Tibial nerve (tissue), 4 donors: Measurements from ENCODE around the gene NUDT6. TPM values are rescaled to one million over a fixed set of nuclear protein-coding genes. Genes with fewer than 3 reads are reported as not detected.

Experiments
- DNase-seq, 2 donors: peaks; one replicate each; pipeline ENCODE4 v3.0.0-alpha.2; 2019; ENCODE audit warnings: low spot score in 2 of 2
- H3K27ac ChIP-seq, 4 donors: fragments of 200-600 bp; sonication (generic) in 3 of 4; one replicate each; pipeline ENCODE4 v1.5.1; 2017 to 2019; ENCODE audit warnings: mild to moderate bottlenecking in 1 of 4
- H3K27me3 ChIP-seq, 2 donors: fragments of 200-600 bp; sonication (generic) in 1 of 2; one replicate each; pipeline versions ENCODE4 v1.5.1 to v1.6.0; 2017 to 2019
- H3K36me3 ChIP-seq, 3 donors: fragments of 200-600 bp; sonication (generic); one replicate each; pipeline ENCODE4 v1.5.1; 2018 to 2019
- H3K4me1 ChIP-seq, 4 donors: fragments of 200-600 bp; sonication (generic) in 3 of 4; one replicate each; pipeline ENCODE4 v1.5.1; 2017 to 2019
- H3K4me3 ChIP-seq, 4 donors: fragments of 200-600 bp; sonication (generic) in 3 of 4; one replicate each; pipeline ENCODE4 v1.5.1; 2017 to 2019; ENCODE audit warnings: mild to moderate bottlenecking in 1 of 4, moderate library complexity in 1 of 4
- H3K9me3 ChIP-seq, 4 donors: fragments of 200-600 bp; sonication (generic) in 3 of 4; one replicate each; pipeline ENCODE4 v1.5.1; 2017 to 2019
- EP300 ChIP-seq, 2 donors: sonication (generic); formaldehyde crosslinking; IDR thresholded peaks; one replicate each; pipeline ENCODE4 v1.6.1; 2017; ENCODE audit warnings: antibody characterized with exemption in 2 of 2, mild to moderate bottlenecking in 1 of 2
- POLR2A ChIP-seq, 2 donors: fragments of 450-650 bp; IDR thresholded peaks; one replicate each; pipeline ENCODE4 v1.6.1; 2017; ENCODE audit warnings: antibody characterized with exemption in 2 of 2, mild to moderate bottlenecking in 2 of 2, moderate library complexity in 2 of 2
- WGBS, 2 donors: methylation state at CpG; one replicate each; pipeline ENCODE4 v1.1.5; 2018; 5-methylcytosine and 5-hydroxymethylcytosine counted together
- total RNA-seq, 4 donors: library from RNA; depleted of rRNA; stranded (reverse); fragments of >200 nt; gene quantifications; one replicate each; pipeline ENCODE4 v1.1.0, GENCODE V29; 2016
- TF ChIP-seq, protein P1 (sequence below), 5 experiments: fragments of 200-600 bp in 3 of 5; fragments of 450-650 bp in 2 of 5; sonication (generic) in 3 of 5; IDR thresholded peaks; one replicate each; pipeline ENCODE4 v1.5.1; 2016 to 2019; ENCODE audit warnings: antibody characterized with exemption in 5 of 5, mild to moderate bottlenecking in 3 of 5, moderate library complexity in 2 of 5

Gene NUDT6
- total RNA-seq, 4 donors from 2014 or later = 8.7 to 20.1 (median 11.0) TPM

DNA sequence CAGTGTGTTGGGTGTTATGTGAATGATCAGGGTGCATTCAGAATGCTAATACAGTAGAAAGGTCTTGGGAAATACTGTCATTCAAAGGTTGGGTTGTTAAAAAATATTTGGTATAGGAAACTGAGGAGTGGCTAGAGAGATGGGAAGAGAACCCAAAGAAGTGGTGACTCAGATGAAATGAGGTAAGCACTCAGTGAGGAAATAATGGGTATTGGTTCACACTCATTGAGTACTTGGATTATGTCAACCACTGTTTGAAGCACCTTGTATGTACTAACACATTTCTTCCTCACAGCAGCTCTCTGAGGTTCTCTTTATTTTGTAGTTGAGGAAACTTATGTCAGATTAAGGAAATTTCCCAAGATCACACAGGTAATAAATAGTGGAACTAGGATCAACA is 40.8 kb upstream of the NUDT6 start:
- no peak for DNase-seq
- Histone ChIP-seq H3K4me1 (no peaks in the 10 kb centered on the region), H3K27me3 (no peaks in the 10 kb centered on the region), H3K9me3 (no peaks in the 10 kb centered on the region), H3K4me3 (no peak overlapping the region), H3K27ac (no peak overlapping the region), H3K36me3 (no peaks in the 10 kb centered on the region)
- TF ChIP-seq, protein P1, sequence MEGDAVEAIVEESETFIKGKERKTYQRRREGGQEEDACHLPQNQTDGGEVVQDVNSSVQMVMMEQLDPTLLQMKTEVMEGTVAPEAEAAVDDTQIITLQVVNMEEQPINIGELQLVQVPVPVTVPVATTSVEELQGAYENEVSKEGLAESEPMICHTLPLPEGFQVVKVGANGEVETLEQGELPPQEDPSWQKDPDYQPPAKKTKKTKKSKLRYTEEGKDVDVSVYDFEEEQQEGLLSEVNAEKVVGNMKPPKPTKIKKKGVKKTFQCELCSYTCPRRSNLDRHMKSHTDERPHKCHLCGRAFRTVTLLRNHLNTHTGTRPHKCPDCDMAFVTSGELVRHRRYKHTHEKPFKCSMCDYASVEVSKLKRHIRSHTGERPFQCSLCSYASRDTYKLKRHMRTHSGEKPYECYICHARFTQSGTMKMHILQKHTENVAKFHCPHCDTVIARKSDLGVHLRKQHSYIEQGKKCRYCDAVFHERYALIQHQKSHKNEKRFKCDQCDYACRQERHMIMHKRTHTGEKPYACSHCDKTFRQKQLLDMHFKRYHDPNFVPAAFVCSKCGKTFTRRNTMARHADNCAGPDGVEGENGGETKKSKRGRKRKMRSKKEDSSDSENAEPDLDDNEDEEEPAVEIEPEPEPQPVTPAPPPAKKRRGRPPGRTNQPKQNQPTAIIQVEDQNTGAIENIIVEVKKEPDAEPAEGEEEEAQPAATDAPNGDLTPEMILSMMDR (IDR thresholded peaks at IDR 0.05) = no peak
- TF ChIP-seq POLR2A (IDR thresholded peaks at IDR 0.05) = no peak
- no peak for TF ChIP-seq EP300 (IDR thresholded peaks at IDR 0.05)

DNA sequence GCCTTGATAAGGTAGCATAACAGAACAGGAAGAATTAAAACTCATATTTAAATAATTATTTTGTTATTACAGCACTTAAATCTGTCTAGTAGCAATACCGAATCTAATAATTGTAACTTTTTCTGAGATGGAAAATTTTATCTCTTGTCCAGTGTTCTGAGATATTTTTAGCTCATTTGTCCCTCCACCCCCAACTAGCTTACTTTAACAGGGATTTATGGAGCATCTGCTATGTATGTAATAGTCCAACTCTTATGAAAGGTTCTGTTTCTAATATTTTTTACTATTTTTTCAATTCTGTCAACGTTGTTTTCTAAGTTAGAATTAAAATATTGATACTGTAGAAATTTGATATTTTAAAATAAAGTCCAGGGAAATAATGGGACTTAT is 38.2 kb upstream of the NUDT6 start:
- 41 to 68% methylated on average over 2 of the region's 2 CpGs for WGBS, 2 donors
- TF ChIP-seq, protein P1 (IDR thresholded peaks at IDR 0.05) = no peak
- no peak for TF ChIP-seq POLR2A (IDR thresholded peaks at IDR 0.05)
- no peak for TF ChIP-seq EP300 (IDR thresholded peaks at IDR 0.05)
- H3K9me3 ChIP-seq = no peaks in the 10 kb centered on the region
- H3K36me3 ChIP-seq = no peaks in the 10 kb centered on the region
- H3K4me1 ChIP-seq = no peaks in the 10 kb centered on the region
- H3K4me3 ChIP-seq = no peak overlapping the region
- no peaks in the 10 kb centered on the region for H3K27me3 ChIP-seq
- H3K27ac ChIP-seq = no peak overlapping the region
- DNase-seq = no peak

DNA sequence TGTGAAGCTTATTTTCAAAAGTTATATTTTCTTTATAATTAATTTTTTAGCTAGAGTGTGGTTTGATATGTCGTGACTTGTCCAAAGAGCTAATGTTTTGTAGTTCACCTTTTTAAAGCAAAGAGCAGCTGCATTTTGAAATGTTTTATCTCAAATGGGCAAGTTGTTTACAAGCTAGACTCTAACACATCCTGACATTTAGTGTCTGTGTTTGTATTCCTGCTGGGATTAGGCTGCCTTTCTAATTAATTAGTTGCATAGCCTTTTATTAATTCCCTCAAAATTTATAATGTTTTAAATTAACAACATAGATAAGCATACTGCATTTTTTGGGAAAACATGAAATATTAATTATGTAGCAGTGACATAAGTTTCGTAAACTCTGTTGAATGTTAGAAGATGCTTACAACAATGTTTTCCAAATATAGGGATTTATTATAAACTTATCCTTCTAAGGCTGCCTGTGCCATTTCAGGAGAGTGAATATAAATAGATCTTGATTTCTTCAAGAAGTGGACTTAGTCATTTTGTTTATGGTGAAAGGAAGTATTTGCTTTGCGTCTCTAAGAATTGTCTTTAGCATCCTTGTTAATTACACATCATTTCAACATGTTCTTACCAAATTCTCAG is 37.7 kb upstream of the NUDT6 start:
- TF ChIP-seq, protein P1 (IDR thresholded peaks at IDR 0.05) = no peak
- TF ChIP-seq POLR2A (IDR thresholded peaks at IDR 0.05) (no peak), EP300 (IDR thresholded peaks at IDR 0.05) (no peak)
- Histone ChIP-seq H3K4me1 (no peaks in the 10 kb centered on the region), H3K27ac (no peak overlapping the region), H3K36me3 (no peaks in the 10 kb centered on the region), H3K27me3 (no peaks in the 10 kb centered on the region), H3K4me3 (no peak overlapping the region), H3K9me3 (no peaks in the 10 kb centered on the region)
- DNase-seq = no peak
- WGBS, 2 donors = 81 to 85% methylated on average over 3 of the region's 3 CpGs

DNA sequence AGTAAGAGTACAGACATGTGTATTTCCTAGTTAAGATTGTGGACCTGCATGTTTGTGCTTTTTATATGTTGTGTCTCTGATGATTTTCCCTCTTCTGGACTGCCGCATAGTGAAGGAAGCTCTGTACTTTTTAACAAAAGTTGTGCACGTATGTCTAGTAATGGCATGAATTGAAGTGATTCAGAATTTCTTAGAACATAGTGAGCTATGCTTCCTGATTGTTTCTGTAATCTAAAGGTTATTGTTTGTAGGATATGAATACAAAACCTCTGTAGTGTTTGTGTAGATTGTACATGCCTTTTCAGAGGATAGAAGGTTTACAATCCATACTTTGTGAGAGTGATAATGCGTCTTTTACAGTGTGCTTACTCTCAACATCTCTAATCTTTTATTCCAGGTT is 37.0 kb upstream of the NUDT6 start:
- Histone ChIP-seq H3K4me1 (no peaks in the 10 kb centered on the region), H3K27ac (no peak overlapping the region), H3K4me3 (no peak overlapping the region), H3K27me3 (no peaks in the 10 kb centered on the region), H3K9me3 (no peaks in the 10 kb centered on the region), H3K36me3 (peaks cover 0 to 2% (median 0%) of the 10 kb centered on the region in 3 donors)
- no peak for DNase-seq
- TF ChIP-seq, protein P1 (IDR thresholded peaks at IDR 0.05) = no peak
- TF ChIP-seq POLR2A (IDR thresholded peaks at IDR 0.05) = no peak
- no peak for TF ChIP-seq EP300 (IDR thresholded peaks at IDR 0.05)
- WGBS, 2 donors = 46 to 61% methylated on average over 3 of the region's 3 CpGs

DNA sequence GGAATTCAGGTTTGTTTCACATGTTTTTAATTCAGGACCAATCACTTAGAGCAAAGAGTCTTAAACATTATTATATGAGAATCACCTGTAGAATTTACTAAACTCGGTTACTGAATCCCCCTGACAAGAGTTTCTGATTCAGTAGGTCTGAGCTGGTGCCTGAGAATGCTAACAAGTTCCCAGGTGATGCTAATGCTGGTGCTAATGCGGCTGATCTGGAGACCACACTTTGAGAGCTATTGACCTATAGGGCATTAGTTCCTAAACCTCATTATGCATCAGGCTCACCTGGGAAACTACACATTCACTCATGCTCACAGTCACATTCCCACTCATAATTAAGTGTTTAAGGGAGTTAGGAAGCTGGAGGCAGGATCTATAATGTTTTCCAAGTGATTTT is 36.1 kb upstream of the NUDT6 start:
- TF ChIP-seq EP300 (IDR thresholded peaks at IDR 0.05) (no peak), POLR2A (IDR thresholded peaks at IDR 0.05) (no peak)
- TF ChIP-seq, protein P1 (IDR thresholded peaks at IDR 0.05) = no peak
- Histone ChIP-seq H3K27ac (no peak overlapping the region), H3K4me3 (no peak overlapping the region), H3K36me3 (peaks cover 0 to 11% (median 0%) of the 10 kb centered on the region in 3 donors), H3K9me3 (no peaks in the 10 kb centered on the region), H3K27me3 (no peaks in the 10 kb centered on the region), H3K4me1 (no peaks in the 10 kb centered on the region)
- no peak for DNase-seq
- 63 to 91% methylated on average over 2 of the region's 2 CpGs for WGBS, 2 donors
